CD4-positive, alpha-beta memory T cell (primary cell): ENCODE data around the gene RPS4Y1. TPM values are rescaled to one million over a fixed set of nuclear protein-coding genes. Genes with fewer than 3 reads are reported as not detected.

ENCODE experiments used
- CTCF ChIA-PET: fragments of 350-600 bp; sonication (Branson Sonifier 250); formaldehyde crosslinking; loops from one replicate; lab custom pipeline; 2021; ENCODE audit warnings: inconsistent platforms; ENCODE audit not compliant: partially characterized antibody; lab: Charles Lee
- POLR2A ChIA-PET: fragments of 350-600 bp; sonication (Branson Sonifier 250); formaldehyde crosslinking; loops from one replicate; lab custom pipeline; 2021; ENCODE audit not compliant: partially characterized antibody; lab: Charles Lee
- DNase-seq, 5 donors: peaks; one replicate each; pipeline versions ENCODE4 v3.0.0 to v3.0.0-alpha.2; 2020 to 2022; ENCODE audit warnings: mixed read lengths in 1 of 5
- H3K27ac ChIP-seq: one replicate; pipeline ENCODE4 v1.7.0; 2013; ENCODE audit warnings: low read depth, low read length
- H3K27me3 ChIP-seq: 2 replicates; pipeline ENCODE4 v1.7.0; 2013; ENCODE audit warnings: mild to moderate bottlenecking, low read length, moderate library complexity; ENCODE audit not compliant: insufficient read depth
- H3K36me3 ChIP-seq: 2 replicates; pipeline ENCODE4 v1.7.0; 2013; ENCODE audit warnings: mild to moderate bottlenecking, low read length, moderate library complexity; ENCODE audit not compliant: insufficient read depth
- H3K4me1 ChIP-seq: 2 replicates; pipeline ENCODE4 v1.7.0; 2013; ENCODE audit warnings: mild to moderate bottlenecking, low read length, moderate library complexity; ENCODE audit not compliant: insufficient read depth
- H3K4me3 ChIP-seq, 2 donors: one replicate each; pipeline ENCODE4 v1.7.0; 2013; ENCODE audit warnings: low read length in 2 of 2, mild to moderate bottlenecking in 1 of 2
- H3K9me3 ChIP-seq, 2 donors: one replicate each; pipeline ENCODE4 v1.7.0; 2013; ENCODE audit warnings: low read length in 2 of 2, control low read depth in 1 of 2; ENCODE audit not compliant: control insufficient read depth in 1 of 2
- H3K27ac Mint-ChIP-seq, 7 donors: one replicate each; pipeline ENCODE4 v1.8.0; 2020 to 2021; ENCODE audit warnings: mixed read lengths in 7 of 7, mild to moderate bottlenecking in 6 of 7, inconsistent platforms in 3 of 7, moderate library complexity in 3 of 7
- H3K27me3 Mint-ChIP-seq, 2 donors: one replicate each; pipeline ENCODE4 v1.8.0; 2020 to 2021; ENCODE audit warnings: mixed read lengths in 2 of 2
- H3K36me3 Mint-ChIP-seq, 2 donors: one replicate each; pipeline ENCODE4 v1.8.0; 2020 to 2021; ENCODE audit warnings: mixed read lengths in 2 of 2, inconsistent platforms in 1 of 2, mild to moderate bottlenecking in 1 of 2
- H3K4me1 Mint-ChIP-seq, 4 donors: one replicate each; pipeline ENCODE4 v1.8.0; 2020 to 2021; ENCODE audit warnings: mixed read lengths in 4 of 4, mild to moderate bottlenecking in 1 of 4
- H3K4me3 Mint-ChIP-seq, 8 donors: one replicate each; pipeline ENCODE4 v1.8.0; 2020 to 2021; ENCODE audit warnings: mixed read lengths in 8 of 8, mild to moderate bottlenecking in 7 of 8, moderate library complexity in 6 of 8, inconsistent platforms in 3 of 8
- H3K9me3 Mint-ChIP-seq, 8 donors: one replicate each; pipeline ENCODE4 v1.8.0; 2020 to 2021; ENCODE audit warnings: mixed read lengths in 8 of 8, mild to moderate bottlenecking in 5 of 8, inconsistent platforms in 3 of 8, moderate library complexity in 1 of 8
- intact Hi-C: fragments of 100-400 bp; cut with micrococcal nuclease; formaldehyde crosslinking; loops from one replicate; pipeline ENCODE4 v1.15.1; 2023
- polyA plus RNA-seq, 2 donors: library from polyadenylated mRNA; unstranded; fragments of 300-500 nt; fragmentation: Illumina TruSeq; gene quantifications; one replicate each; pipeline ENCODE4 v1.2.3, GENCODE V29; 2021
- total RNA-seq, 2 experiments: library from RNA; stranded (reverse); gene quantifications; one replicate each; pipeline ENCODE4 v1.2.3, GENCODE V29; 2021

Gene RPS4Y1
- total and polyA plus RNA-seq, 4 experiments from 2014 or later, result 400 to 426 TPM; not detected in 2

GRCh38 chrY:2835230-2835629 lies 6.2 kb upstream of the RPS4Y1 start:
- H3K36me3 Mint-ChIP-seq, result no peaks in the 10 kb centered on the region
- no peaks in the 10 kb centered on the region for H3K9me3 Mint-ChIP-seq
- no peak overlapping the region for H3K27ac Mint-ChIP-seq
- Histone ChIP-seq H3K4me3 (no peak overlapping the region), H3K9me3 (no peaks in the 10 kb centered on the region), H3K27ac (no peak overlapping the region), H3K27me3 (no peaks in the 10 kb centered on the region), H3K4me1 (no peaks in the 10 kb centered on the region), H3K36me3 (no peaks in the 10 kb centered on the region)
- ChIA-PET POLR2A (no interaction called here), CTCF (no interaction called here)
- no peak overlapping the region for H3K4me3 Mint-ChIP-seq
- no peak for DNase-seq
- intact Hi-C loops, result no loop called here
- no peaks in the 10 kb centered on the region for H3K4me1 Mint-ChIP-seq
- H3K27me3 Mint-ChIP-seq, result peaks cover 14 to 18% of the 10 kb centered on the region in 2 donors

- Mint-ChIP-seq H3K27me3 (peaks cover 7 to 10% of the 10 kb centered on the region in 2 donors), H3K36me3 (peaks cover 0 to 10% of the 10 kb centered on the region in 2 donors), H3K4me3 (no peak overlapping the region), H3K27ac (no peak overlapping the region), H3K9me3 (no peaks in the 10 kb centered on the region), H3K4me1 (peaks cover 0 to 11% (median 0%) of the 10 kb centered on the region in 4 donors)
- ChIA-PET POLR2A (no interaction called here), CTCF (no interaction called here)
- Histone ChIP-seq H3K36me3 (no peaks in the 10 kb centered on the region), H3K27ac (no peak overlapping the region), H3K4me3 (no peak overlapping the region), H3K9me3 (no peaks in the 10 kb centered on the region), H3K27me3 (no peaks in the 10 kb centered on the region), H3K4me1 (peaks cover 2% of the 10 kb centered on the region)
- intact Hi-C loops, result no loop called here
- no peak for DNase-seq
Observed at GRCh38 chrY:2837078-2837477, 4.3 kb upstream of the RPS4Y1 start.

- CTCF ChIA-PET, result no interaction called here
- Histone ChIP-seq H3K4me3 (no peak overlapping the region), H3K36me3 (peaks cover 2% of the 10 kb centered on the region), H3K4me1 (peaks cover 10% of the 10 kb centered on the region), H3K27ac (no peak overlapping the region), H3K27me3 (no peaks in the 10 kb centered on the region), H3K9me3 (no peaks in the 10 kb centered on the region)
- Mint-ChIP-seq H3K4me3 (no peak overlapping the region), H3K36me3 (peaks cover 0 to 13% of the 10 kb centered on the region in 2 donors), H3K4me1 (peaks cover 0 to 13% (median 2%) of the 10 kb centered on the region in 4 donors), H3K27me3 (peaks cover 7% of the 10 kb centered on the region in 2 donors), H3K9me3 (no peaks in the 10 kb centered on the region), H3K27ac (no peak overlapping the region)
- intact Hi-C loops, result no loop called here
- POLR2A ChIA-PET, result no interaction called here
- no peak for DNase-seq
Observed at GRCh38 chrY:2837932-2838331, 3.5 kb upstream of the RPS4Y1 start.

- Mint-ChIP-seq H3K27ac (peak overlapping the region in 1 of 7 donors; percentile 79), H3K9me3 (no peaks in the 10 kb centered on the region), H3K4me3 (no peak overlapping the region), H3K36me3 (peaks cover 0 to 91% of the 10 kb centered on the region in 2 donors), H3K27me3 (no peaks in the 10 kb centered on the region), H3K4me1 (peaks cover 0 to 80% (median 26%) of the 10 kb centered on the region in 4 donors)
- peaks cover 57% of the 10 kb centered on the region for H3K4me1 ChIP-seq
- CTCF ChIA-PET, result no interaction called here
- no peaks in the 10 kb centered on the region for H3K9me3 ChIP-seq
- H3K36me3 ChIP-seq, result peaks cover 49% of the 10 kb centered on the region
- DNase-seq, result no peak
- H3K27me3 ChIP-seq, result no peaks in the 10 kb centered on the region
- H3K4me3 ChIP-seq, result no peak overlapping the region
- H3K27ac ChIP-seq, result no peak overlapping the region
- intact Hi-C loops, result no loop called here
- POLR2A ChIA-PET, result no interaction called here
Observed at GRCh38 chrY:2846791-2847190, 5.4 kb downstream of the RPS4Y1 start.

GRCh38 chrY:2848384-2848783 lies 7.0 kb downstream of the RPS4Y1 start:
- intact Hi-C loops, result no loop called here
- peaks cover 43% of the 10 kb centered on the region for H3K4me1 ChIP-seq
- H3K27ac ChIP-seq, result no peak overlapping the region
- H3K27ac Mint-ChIP-seq, result peak overlapping the region in 1 of 7 donors; percentile 26
- peaks cover 0 to 98% of the 10 kb centered on the region in 2 donors for H3K36me3 Mint-ChIP-seq
- H3K9me3 ChIP-seq, result no peaks in the 10 kb centered on the region
- no peaks in the 10 kb centered on the region for H3K27me3 Mint-ChIP-seq
- no peaks in the 10 kb centered on the region for H3K27me3 ChIP-seq
- CTCF ChIA-PET, result no interaction called here
- H3K36me3 ChIP-seq, result peaks cover 43% of the 10 kb centered on the region
- DNase-seq, result no peak
- H3K4me3 ChIP-seq, result no peak overlapping the region
- H3K4me1 Mint-ChIP-seq, result peaks cover 0 to 86% (median 25%) of the 10 kb centered on the region in 4 donors
- POLR2A ChIA-PET, result no interaction called here
- no peak overlapping the region for H3K4me3 Mint-ChIP-seq
- H3K9me3 Mint-ChIP-seq, result no peaks in the 10 kb centered on the region

GRCh38 chrY:2849368-2849767 lies 8.0 kb downstream of the RPS4Y1 start:
- CTCF ChIA-PET, result no interaction called here
- Histone ChIP-seq H3K4me3 (no peak overlapping the region), H3K9me3 (no peaks in the 10 kb centered on the region), H3K27ac (no peak overlapping the region), H3K4me1 (peaks cover 33% of the 10 kb centered on the region), H3K27me3 (no peaks in the 10 kb centered on the region), H3K36me3 (peaks cover 37% of the 10 kb centered on the region)
- H3K27me3 Mint-ChIP-seq, result no peaks in the 10 kb centered on the region
- no peaks in the 10 kb centered on the region for H3K9me3 Mint-ChIP-seq
- no peak overlapping the region for H3K27ac Mint-ChIP-seq
- peaks cover 0 to 94% of the 10 kb centered on the region in 2 donors for H3K36me3 Mint-ChIP-seq
- POLR2A ChIA-PET, result no interaction called here
- H3K4me1 Mint-ChIP-seq, result peaks cover 0 to 83% (median 21%) of the 10 kb centered on the region in 4 donors
- no peak overlapping the region for H3K4me3 Mint-ChIP-seq
- no peak for DNase-seq
- intact Hi-C loops, result no loop called here

GRCh38 chrY:2854145-2854774 lies 12.9 kb downstream of the RPS4Y1 start:
- H3K36me3 ChIP-seq, result peaks cover 19% of the 10 kb centered on the region
- H3K36me3 Mint-ChIP-seq, result peaks cover 0 to 86% of the 10 kb centered on the region in 2 donors
- no peak overlapping the region for H3K4me3 ChIP-seq
- H3K9me3 Mint-ChIP-seq, result no peaks in the 10 kb centered on the region
- no peak overlapping the region for H3K27ac ChIP-seq
- H3K4me1 Mint-ChIP-seq, result peaks cover 0 to 88% (median 26%) of the 10 kb centered on the region in 4 donors
- H3K4me1 ChIP-seq, result peaks cover 36% of the 10 kb centered on the region
- peak overlapping the region in 2 of 7 donors; percentile 5 to 22 for H3K27ac Mint-ChIP-seq
- no peaks in the 10 kb centered on the region for H3K27me3 Mint-ChIP-seq
- H3K9me3 ChIP-seq, result no peaks in the 10 kb centered on the region
- H3K27me3 ChIP-seq, result no peaks in the 10 kb centered on the region
- CTCF ChIA-PET, result no interaction called here
- DNase-seq, result no peak
- no peak overlapping the region for H3K4me3 Mint-ChIP-seq
- POLR2A ChIA-PET, result no interaction called here
- intact Hi-C loops, result no loop called here
